PC-9 (cell line): ENCODE results near the gene TRABD2B.

Experiments
- CTCF ChIP-seq: fragments of 200-600 bp; sonication (generic); conservative IDR thresholded peaks from 2 replicates; pipeline ENCODE4 v1.6.1; 2017; ENCODE audit warnings: mixed run types, antibody characterized with exemption, mild to moderate bottlenecking, moderate library complexity
- EZH2 ChIP-seq: fragments of 200-600 bp; sonication (generic); IDR thresholded peaks from 2 replicates; pipeline ENCODE4 v1.8.0; 2017; ENCODE audit warnings: antibody characterized with exemption, low read depth

- TF ChIP-seq CTCF (no peak), EZH2 (no peak)
Measured at GRCh38 chr1:47903723-47904122, 93.5 kb downstream of the TRABD2B start.
